Hindlimb muscle (tissue), 1 donor: ENCODE data around the gene CXCL11. TPM values are rescaled to one million over a fixed set of nuclear protein-coding genes. Genes with fewer than 3 reads are reported as not detected.
"Not testable (repeated sequence)": the region's sequence is repeated elsewhere in the genome, so short reads cannot be mapped to it uniquely, and the experiment has no call there.

ENCODE experiments used
- DNase-seq: peaks from one replicate; pipeline ENCODE4 v3.0.0-alpha.2; 2013
- polyA plus RNA-seq: library from polyadenylated mRNA; unstranded; fragments of 120-200 nt; gene quantifications from one replicate; pipeline ENCODE4 v1.2.1, GENCODE V29; 2013; ENCODE audit not compliant: insufficient read length

CXCL11 gene
- polyA plus RNA-seq, 1 donor, result not detected

GRCh38 chr4:76042241-76042998 lies 6.5 kb upstream of the CXCL11 start:
- DNase-seq, result not testable (repeated sequence)

GRCh38 chr4:76036855-76037254 lies 985 bp upstream of the CXCL11 start:
- no peak for DNase-seq

GRCh38 chr4:76035141-76035540 lies 729 bp downstream of the CXCL11 start:
- DNase-seq, result no peak

- DNase-seq, result no peak
Observed at GRCh38 chr4:76029300-76029699, 6.6 kb downstream of the CXCL11 start.

- peak; percentile 1 for DNase-seq
Observed at GRCh38 chr4:76028350-76028765, 7.5 kb downstream of the CXCL11 start.

GRCh38 chr4:76024065-76024464 lies 11.8 kb downstream of the CXCL11 start:
- no peak for DNase-seq

GRCh38 chr4:76023389-76023788 lies 12.5 kb downstream of the CXCL11 start, which contains the start of gene CXCL10:
Gene CXCL10, minus strand, starts transcription at chr4:76023497. Its CDS starts 66 bp downstream, at chr4:76023431.
- no peak for DNase-seq

- no peak for DNase-seq
Observed at GRCh38 chr4:76022677-76023076, 13.2 kb downstream of the CXCL11 start.

GRCh38 chr4:76022031-76022430 lies 13.8 kb downstream of the CXCL11 start:
- no peak for DNase-seq

GRCh38 chr4:76017056-76017686 lies 18.7 kb downstream of the CXCL11 start:
- DNase-seq, result no peak

GRCh38 chr4:76016393-76016792 lies 19.5 kb downstream of the CXCL11 start:
- DNase-seq, result no peak

GRCh38 chr4:76013540-76013939 lies 22.3 kb downstream of the CXCL11 start:
- no peak for DNase-seq

- no peak for DNase-seq
Observed at GRCh38 chr4:76012388-76012801, 23.5 kb downstream of the CXCL11 start.

- DNase-seq, result peak; percentile 76
Observed at GRCh38 chr4:76011700-76012387, 24.0 kb downstream of the CXCL11 start.

GRCh38 chr4:76011018-76011670 lies 24.7 kb downstream of the CXCL11 start:
- no peak for DNase-seq

- no peak for DNase-seq
Observed at GRCh38 chr4:76010576-76010975, 25.3 kb downstream of the CXCL11 start.

GRCh38 chr4:76009311-76009710 lies 26.6 kb downstream of the CXCL11 start:
- DNase-seq, result no peak

- no peak for DNase-seq
Observed at GRCh38 chr4:76007089-76007862, 28.6 kb downstream of the CXCL11 start, which contains the start of gene CXCL9. Gene CXCL9, minus strand, starts transcription at chr4:76007509. Its CDS starts 60 bp downstream, at chr4:76007449.

GRCh38 chr4:76003620-76004019 lies 32.2 kb downstream of the CXCL11 start:
- DNase-seq, result no peak

- no peak for DNase-seq
Observed at GRCh38 chr4:76003035-76003434, 32.8 kb downstream of the CXCL11 start.

- DNase-seq, result no peak
Observed at GRCh38 chr4:76002176-76002575, 33.7 kb downstream of the CXCL11 start.

GRCh38 chr4:76001700-76002099 lies 34.2 kb downstream of the CXCL11 start:
- no peak for DNase-seq
